OCI-LY3 (cell line): Measurements from ENCODE around the gene ASCC2.

Experiments used
- H2AFZ ChIP-seq: fragments of 200-600, 300-600 bp; shearing (Covaris generic); 2 replicates; pipeline ENCODE4 v1.6.0; 2014; ENCODE audit warnings: antibody characterized with exemption, low read depth, low read length
- H3K27ac ChIP-seq: fragments of 200-600, 300-600 bp; sonication (generic); 2 replicates; pipeline ENCODE4 v1.5.1; 2014; ENCODE audit warnings: mild to moderate bottlenecking, low read length, moderate library complexity, mixed read lengths
- H3K27me3 ChIP-seq: fragments of 200-600, 300-600 bp; sonication (generic); 2 replicates; pipeline ENCODE4 v1.6.1; 2014; ENCODE audit warnings: low read depth, low read length, mixed read lengths
- H3K36me3 ChIP-seq: fragments of 200-600, 300-600 bp; sonication (generic); replicated peaks from 2 replicates; pipeline ENCODE3; 2014; ENCODE audit warnings: low read depth, low read length, mixed read lengths
- H3K4me1 ChIP-seq: fragments of 300-600, 200-600 bp; sonication (generic); 2 replicates; pipeline ENCODE4 v1.6.1; 2014; ENCODE audit warnings: low read length, mixed read lengths
- H3K4me2 ChIP-seq: fragments of 200-600, 300-600 bp; sonication (generic); 2 replicates; pipeline ENCODE4 v1.6.1; 2014; ENCODE audit warnings: low read length, mixed read lengths
- H3K4me3 ChIP-seq: fragments of 300-600, 200-600 bp; sonication (generic); 2 replicates; pipeline ENCODE4 v1.5.1; 2014; ENCODE audit warnings: antibody characterized with exemption, mild to moderate bottlenecking, low read length, moderate library complexity
- H3K79me2 ChIP-seq: fragments of 300-600, 200-600 bp; shearing (Covaris generic); 2 replicates; pipeline ENCODE4 v1.6.1; 2014; ENCODE audit warnings: mild to moderate bottlenecking, low read length, mixed read lengths
- H3K9ac ChIP-seq: fragments of 300-600, 200-600 bp; shearing (Covaris generic); 2 replicates; pipeline ENCODE4 v1.6.0; 2014; ENCODE audit warnings: mild to moderate bottlenecking, low read length, moderate library complexity
- H3K9me3 ChIP-seq: fragments of 200-600, 300-600 bp; shearing (Covaris generic); 2 replicates; pipeline ENCODE4 v1.6.1; 2014; ENCODE audit warnings: low read length, mixed read lengths; ENCODE audit not compliant: insufficient read depth
- H4K20me1 ChIP-seq: fragments of 200-600, 300-600 bp; sonication (generic); 2 replicates; pipeline ENCODE4 v1.6.1; 2016; ENCODE audit warnings: low read length, mixed read lengths; ENCODE audit not compliant: insufficient read depth
- CTCF ChIP-seq: fragments of 200-600, 300-600 bp; sonication (generic); IDR thresholded peaks from 2 replicates; pipeline ENCODE4 v1.5.1; 2014; ENCODE audit warnings: antibody characterized with exemption, low read length, low read depth
- EZH2phosphoT487 ChIP-seq: fragments of 200-600 bp; shearing (Covaris generic); IDR thresholded peaks from 2 replicates; pipeline ENCODE4 v1.6.1; 2018; ENCODE audit warnings: antibody characterized with exemption, mixed run types, low read depth

The ASCC2 gene

GRCh38 chr22:29753808-29754657, 84.0 kb downstream of the ASCC2 start:
- Histone ChIP-seq H3K27me3 (no peaks in the 10 kb centered on the region), H3K9ac (no peak overlapping the region), H3K9me3 (no peaks in the 10 kb centered on the region), H4K20me1 (no peaks in the 10 kb centered on the region), H3K79me2 (no peaks in the 10 kb centered on the region), H3K27ac (no peak overlapping the region), H3K36me3 (peaks cover 8% of the 10 kb centered on the region), H3K4me1 (peaks cover 6% of the 10 kb centered on the region), H2AFZ (no peak overlapping the region), H3K4me3 (no peak overlapping the region), H3K4me2 (no peak overlapping the region)
- TF ChIP-seq CTCF, result no peak
- TF ChIP-seq EZH2phosphoT487, result no peak

GRCh38 chr22:29751669-29752068, 86.4 kb downstream of the ASCC2 start:
- Histone ChIP-seq H4K20me1 (peaks cover 11% of the 10 kb centered on the region; the same call in 1 of the 2 replicates), H3K9ac (no peak overlapping the region), H3K4me1 (peaks cover 21% of the 10 kb centered on the region), H3K27me3 (no peaks in the 10 kb centered on the region), H3K4me3 (no peak overlapping the region), H3K4me2 (no peak overlapping the region), H2AFZ (no peak overlapping the region), H3K36me3 (peaks cover 8% of the 10 kb centered on the region), H3K79me2 (no peaks in the 10 kb centered on the region), H3K9me3 (no peaks in the 10 kb centered on the region), H3K27ac (no peak overlapping the region)
- TF ChIP-seq EZH2phosphoT487 (no peak), CTCF (no peak)

GRCh38 chr22:29750559-29751538, 87.2 kb downstream of the ASCC2 start:
- Histone ChIP-seq H2AFZ (no peak overlapping the region), H3K4me2 (no peak overlapping the region), H3K27me3 (no peaks in the 10 kb centered on the region), H3K36me3 (peaks cover 8% of the 10 kb centered on the region), H3K4me3 (no peak overlapping the region), H3K79me2 (no peaks in the 10 kb centered on the region), H3K4me1 (peaks cover 21% of the 10 kb centered on the region), H4K20me1 (peaks cover 11% of the 10 kb centered on the region; the same call in 1 of the 2 replicates), H3K9ac (no peak overlapping the region), H3K27ac (no peak overlapping the region), H3K9me3 (no peaks in the 10 kb centered on the region)
- no peak for TF ChIP-seq EZH2phosphoT487
- no peak for TF ChIP-seq CTCF

- H3K9me3 ChIP-seq, result no peaks in the 10 kb centered on the region
- no peak overlapping the region for H3K4me3 ChIP-seq
- H4K20me1 ChIP-seq, result peaks cover 11% of the 10 kb centered on the region; the same call in 1 of the 2 replicates
- no peak overlapping the region for H3K4me2 ChIP-seq
- no peaks in the 10 kb centered on the region for H3K27me3 ChIP-seq
- TF ChIP-seq CTCF, result no peak
- no peak for TF ChIP-seq EZH2phosphoT487
- peaks cover 8% of the 10 kb centered on the region for H3K36me3 ChIP-seq
- H2AFZ ChIP-seq, result no peak overlapping the region
- no peak overlapping the region for H3K27ac ChIP-seq
- peaks cover 21% of the 10 kb centered on the region for H3K4me1 ChIP-seq
- H3K79me2 ChIP-seq, result no peaks in the 10 kb centered on the region
- no peak overlapping the region for H3K9ac ChIP-seq
Measured at GRCh38 chr22:29750029-29750428, 88.0 kb downstream of the ASCC2 start.
